Measurements from ENCODE around the gene LRSAM1. TPM values are rescaled to one million over a fixed set of nuclear protein-coding genes. Genes with fewer than 3 reads are reported as not detected.
A peak's percentile ranks its signal among the peaks of the same experiment; 100 is the strongest.

The LRSAM1 gene
- total RNA-seq (10 to 100 TPM; 14.4 to 23.3 (median 21.1) TPM), polyA plus RNA-seq (23.8 TPM)
- long read RNA-seq, donor 1, transcript LRSAM1-202 (25 exons, 3,376 nt) = minor isoform, 22 of 85 reads
- long read RNA-seq, donor 1, transcript LRSAM1-201 (26 exons, 3,146 nt) = major isoform, 38 of 85 reads
- long read RNA-seq, donor 1, partial matches to known transcripts = 12 of 85 reads
- long read RNA-seq, donor 1, other reads (novel, unspliced or antisense) = 13 of 85 reads
- long read RNA-seq, donor 2, transcript LRSAM1-202 (25 exons, 3,376 nt) = minor isoform, 14 of 72 reads
- long read RNA-seq, donor 2, transcript LRSAM1-201 (26 exons, 3,146 nt) = major isoform, 43 of 72 reads
- long read RNA-seq, donor 2, partial matches to known transcripts = 4 of 72 reads
- long read RNA-seq, donor 2, other reads (novel, unspliced or antisense) = 11 of 72 reads
- long read RNA-seq, donor 3, transcript LRSAM1-202 (25 exons, 3,376 nt) = minor isoform, 17 of 168 reads
- long read RNA-seq, donor 3, transcript LRSAM1-201 (26 exons, 3,146 nt) = major isoform, 85 of 168 reads
- long read RNA-seq, donor 3, partial matches to known transcripts = 47 of 168 reads
- long read RNA-seq, donor 3, other reads (novel, unspliced or antisense) = 19 of 168 reads
- long read RNA-seq, donor 4, transcript LRSAM1-202 (25 exons, 3,376 nt) = minor isoform, 15 of 52 reads
- long read RNA-seq, donor 4, transcript LRSAM1-201 (26 exons, 3,146 nt) = major isoform, 29 of 52 reads
- long read RNA-seq, donor 4, partial matches to known transcripts = 3 of 52 reads
- long read RNA-seq, donor 4, other reads (novel, unspliced or antisense) = 5 of 52 reads

DNA sequence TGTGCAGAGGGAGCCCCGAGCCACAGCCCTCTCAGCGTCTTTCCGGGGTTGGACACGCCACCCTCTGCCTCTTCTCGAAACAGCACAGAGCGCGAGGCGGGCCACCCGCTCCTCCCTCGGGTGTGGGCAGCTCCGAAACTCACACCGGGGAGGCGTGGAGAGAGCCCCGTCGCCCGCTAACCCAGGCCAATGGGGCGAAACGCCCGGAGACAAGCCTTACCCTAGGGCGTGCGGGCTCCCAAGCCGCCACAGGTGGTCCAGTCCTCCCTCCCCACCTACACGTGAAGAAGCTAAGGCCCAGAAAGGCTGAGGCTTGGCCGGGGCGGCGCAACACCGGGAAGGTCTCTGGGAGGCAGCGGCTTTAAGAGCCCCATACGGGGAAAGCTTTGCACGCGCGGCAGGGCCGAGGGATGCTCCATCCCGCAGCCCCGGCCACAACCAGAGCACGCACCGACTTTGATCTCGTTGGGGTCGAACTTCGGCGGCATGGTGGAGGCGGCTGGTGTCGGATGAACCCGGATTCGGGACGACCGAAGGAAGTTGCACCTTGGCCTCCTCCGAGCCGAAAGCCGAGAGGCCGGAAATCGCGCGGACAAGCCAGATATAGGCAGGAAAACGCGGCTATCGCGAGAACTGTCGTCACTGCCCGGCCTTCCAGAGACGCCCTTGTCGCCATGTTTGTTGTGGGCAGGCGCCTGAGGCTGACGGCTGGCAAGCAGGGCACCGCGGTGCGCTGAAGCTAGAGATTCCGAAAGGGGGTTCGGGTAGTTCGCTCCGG lies at the start of gene LRSAM1, which contains the start of gene RPL12:
Gene LRSAM1 (plus strand): TSS at position 681 of the 778 bp plus-strand sequence. CDS start 3,018 bp downstream, outside the sequence.
Gene RPL12 (minus strand): TSS at position 577 of the 778 bp plus-strand sequence. CDS start 89 bp downstream, at position 488.
- Histone ChIP-seq H3K4me1 (ENCODE audit: control insufficient read depth, insufficient read depth, low read length) (peaks cover 16% of the 10 kb centered on the region), H3K9me3 (ENCODE audit: control insufficient read depth, low read length) (no peaks in the 10 kb centered on the region), H3K4me3 (ENCODE audit: low read length) (peak within 1 kb of the TSS; percentile 66), H3K27ac (ENCODE audit: low read length) (peak within 1 kb of the TSS; percentile 85), H3K27me3 (ENCODE audit: control insufficient read depth, insufficient read depth) (no peaks in the 10 kb centered on the region)
- intact Hi-C loops (cut with DNase I) = no loop called here
- 2% methylated on average over 71 of the region's 71 CpGs for WGBS
- ATAC-seq (peak; percentile 86 to 87), DNase-seq (peak; percentile 97 to 99 (median 99))

DNA sequence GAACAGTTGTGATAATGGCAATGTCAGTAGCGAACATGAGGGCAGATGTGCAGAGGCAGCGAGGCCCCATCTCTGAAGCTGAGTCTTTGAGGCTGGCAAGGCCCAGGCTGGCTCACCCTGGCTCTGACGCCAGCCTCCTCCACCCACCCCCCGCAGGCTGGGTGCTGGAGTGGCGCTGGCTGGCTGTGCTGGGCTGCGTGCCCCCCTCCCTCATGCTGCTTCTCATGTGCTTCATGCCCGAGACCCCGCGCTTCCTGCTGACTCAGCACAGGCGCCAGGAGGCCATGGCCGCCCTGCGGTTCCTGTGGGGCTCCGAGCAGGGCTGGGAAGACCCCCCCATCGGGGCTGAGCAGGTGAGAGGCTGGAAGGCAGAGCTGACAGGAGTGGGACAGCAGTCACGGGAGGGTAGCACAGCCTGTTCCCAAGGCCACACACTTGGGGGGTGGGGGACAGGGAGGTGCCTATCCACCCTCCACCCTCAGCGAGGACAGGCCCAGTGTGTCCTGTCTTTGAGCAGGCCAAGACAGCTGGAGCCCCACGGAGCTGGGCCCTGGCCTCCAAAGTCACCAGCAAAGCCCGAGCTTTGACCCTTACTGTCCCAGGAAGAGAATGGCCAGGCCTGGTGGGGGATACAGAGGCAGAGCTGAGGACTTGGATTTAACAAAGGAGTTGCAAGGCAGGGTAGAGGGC lies 48.8 kb upstream of the LRSAM1 start:
- ATAC-seq (no peak), DNase-seq (no peak)
- H3K9me3 ChIP-seq (ENCODE audit: control insufficient read depth, low read length) = no peaks in the 10 kb centered on the region
- no peak overlapping the region for H3K4me3 ChIP-seq (ENCODE audit: low read length)
- 87% methylated on average over 18 of the region's 18 CpGs for WGBS
- H3K4me1 ChIP-seq (ENCODE audit: control insufficient read depth, insufficient read depth, low read length) = peaks cover 16% of the 10 kb centered on the region
- intact Hi-C loops (cut with DNase I) = loop anchor here in 1 of 4 donors (10.0 kb wide), 1 partner anchor 178 kb away; no protein-coding TSS in a partner anchor
- no peak overlapping the region for H3K27ac ChIP-seq (ENCODE audit: low read length)
- H3K27me3 ChIP-seq (ENCODE audit: control insufficient read depth, insufficient read depth) = no peaks in the 10 kb centered on the region

- 90% methylated on average over 22 of the region's 22 CpGs for WGBS
- H3K27ac ChIP-seq (ENCODE audit: low read length) = no peak overlapping the region
- no peak for DNase-seq
- no peak for ATAC-seq
- no peaks in the 10 kb centered on the region for H3K27me3 ChIP-seq (ENCODE audit: control insufficient read depth, insufficient read depth)
- H3K9me3 ChIP-seq (ENCODE audit: control insufficient read depth, low read length) = no peaks in the 10 kb centered on the region
- H3K4me1 ChIP-seq (ENCODE audit: control insufficient read depth, insufficient read depth, low read length) = peaks cover 10% of the 10 kb centered on the region
- intact Hi-C loops (cut with DNase I) = loop anchor here in 1 of 4 donors (10.0 kb wide), 1 partner anchor 179 kb away; no protein-coding TSS in a partner anchor
- H3K4me3 ChIP-seq (ENCODE audit: low read length) = no peak overlapping the region
Observed at GRCh38 chr9:127403507-127404192, 47.7 kb upstream of the LRSAM1 start.

DNA sequence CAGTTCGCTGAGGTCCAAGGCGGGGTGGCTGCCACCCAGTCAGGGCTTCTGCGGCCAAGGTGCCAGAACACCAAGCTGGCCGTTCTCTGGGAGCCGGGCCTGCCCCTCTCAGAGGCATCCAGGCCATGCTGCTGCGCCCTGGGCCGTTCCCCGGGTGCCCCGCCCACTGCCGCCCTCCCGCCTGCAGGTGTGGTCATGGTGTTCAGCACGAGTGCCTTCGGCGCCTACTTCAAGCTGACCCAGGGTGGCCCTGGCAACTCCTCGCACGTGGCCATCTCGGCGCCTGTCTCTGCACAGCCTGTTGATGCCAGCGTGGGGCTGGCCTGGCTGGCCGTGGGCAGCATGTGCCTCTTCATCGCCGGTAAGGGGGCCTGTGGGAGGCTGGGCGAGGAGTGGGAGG lies 46.7 kb upstream of the LRSAM1 start:
- Histone ChIP-seq H3K4me3 (ENCODE audit: low read length) (no peak overlapping the region), H3K9me3 (ENCODE audit: control insufficient read depth, low read length) (no peaks in the 10 kb centered on the region), H3K4me1 (ENCODE audit: control insufficient read depth, insufficient read depth, low read length) (peaks cover 10% of the 10 kb centered on the region), H3K27me3 (ENCODE audit: control insufficient read depth, insufficient read depth) (no peaks in the 10 kb centered on the region), H3K27ac (ENCODE audit: low read length) (no peak overlapping the region)
- intact Hi-C loops (cut with DNase I) = loop anchor here in 1 of 4 donors (10.0 kb wide), 1 partner anchor 180 kb away; no protein-coding TSS in a partner anchor
- ATAC-seq = no peak
- 93% methylated on average over 23 of the region's 23 CpGs for WGBS
- DNase-seq = no peak

DNA sequence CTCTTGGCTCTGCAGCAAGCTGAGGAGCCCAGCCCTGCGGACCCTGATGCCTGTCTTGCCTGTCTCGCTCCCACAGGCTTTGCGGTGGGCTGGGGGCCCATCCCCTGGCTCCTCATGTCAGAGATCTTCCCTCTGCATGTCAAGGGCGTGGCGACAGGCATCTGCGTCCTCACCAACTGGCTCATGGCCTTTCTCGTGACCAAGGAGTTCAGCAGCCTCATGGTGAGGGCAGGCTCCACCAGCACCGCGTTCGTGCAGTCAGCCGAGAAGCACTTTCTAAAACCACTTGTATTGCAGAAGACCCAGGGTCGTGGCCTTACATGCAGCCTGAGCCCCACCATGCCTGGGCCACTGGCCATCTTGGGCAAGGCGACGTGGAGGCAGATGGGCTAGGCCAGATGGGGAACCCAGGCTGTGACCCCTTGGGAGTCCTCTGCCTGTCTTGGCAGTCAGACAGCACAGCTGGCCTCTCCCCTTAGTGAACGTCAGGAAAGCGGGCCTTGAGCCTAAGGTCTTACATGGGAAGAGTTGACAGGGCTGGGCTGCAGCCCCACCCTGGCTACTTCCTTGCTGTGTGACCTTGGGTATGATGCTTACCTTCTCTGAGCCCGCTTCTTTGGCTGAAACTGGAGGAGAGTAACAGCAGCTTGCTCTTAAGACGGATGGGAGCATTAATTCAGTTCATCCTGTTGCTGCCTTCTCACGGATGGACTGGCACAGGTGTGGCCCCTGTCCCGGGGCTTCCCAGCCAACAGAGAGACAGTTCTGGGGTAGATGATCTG lies 45.8 kb upstream of the LRSAM1 start:
- Histone ChIP-seq H3K4me3 (ENCODE audit: low read length) (no peak overlapping the region), H3K9me3 (ENCODE audit: control insufficient read depth, low read length) (no peaks in the 10 kb centered on the region), H3K4me1 (ENCODE audit: control insufficient read depth, insufficient read depth, low read length) (peaks cover 10% of the 10 kb centered on the region), H3K27me3 (ENCODE audit: control insufficient read depth, insufficient read depth) (no peaks in the 10 kb centered on the region), H3K27ac (ENCODE audit: low read length) (no peak overlapping the region)
- ATAC-seq = no peak
- DNase-seq = no peak
- intact Hi-C loops (cut with DNase I) = loop anchor here in 1 of 4 donors (10.0 kb wide), 1 partner anchor 181 kb away; no protein-coding TSS in a partner anchor
- 91% methylated on average over 20 of the region's 20 CpGs for WGBS

- ATAC-seq (peak in 1 of 2 donors; percentile 36), DNase-seq (no peak)
- no peak overlapping the region for H3K4me3 ChIP-seq (ENCODE audit: low read length)
- H3K9me3 ChIP-seq (ENCODE audit: control insufficient read depth, low read length) = no peaks in the 10 kb centered on the region
- WGBS = 62% methylated on average over 13 of the region's 13 CpGs
- H3K27ac ChIP-seq (ENCODE audit: low read length) = no peak overlapping the region
- no peaks in the 10 kb centered on the region for H3K27me3 ChIP-seq (ENCODE audit: control insufficient read depth, insufficient read depth)
- peaks cover 10% of the 10 kb centered on the region for H3K4me1 ChIP-seq (ENCODE audit: control insufficient read depth, insufficient read depth, low read length)
- intact Hi-C loops (cut with DNase I) = loop anchor here in 1 of 4 donors (10.0 kb wide), 1 partner anchor 182 kb away; no protein-coding TSS in a partner anchor
Observed at GRCh38 chr9:127406799-127407491, 44.4 kb upstream of the LRSAM1 start.

GRCh38 chr9:127407492-127407843 lies 43.8 kb upstream of the LRSAM1 start:
- ATAC-seq (peak in 1 of 2 donors; percentile 38), DNase-seq (no peak)
- no peaks in the 10 kb centered on the region for H3K9me3 ChIP-seq (ENCODE audit: control insufficient read depth, low read length)
- intact Hi-C loops (cut with DNase I) = loop anchor here in 1 of 4 donors (10.0 kb wide), 1 partner anchor 183 kb away; no protein-coding TSS in a partner anchor
- no peaks in the 10 kb centered on the region for H3K27me3 ChIP-seq (ENCODE audit: control insufficient read depth, insufficient read depth)
- 48% methylated on average over 6 of the region's 6 CpGs for WGBS
- H3K4me1 ChIP-seq (ENCODE audit: control insufficient read depth, insufficient read depth, low read length) = peaks cover 10% of the 10 kb centered on the region
- no peak overlapping the region for H3K4me3 ChIP-seq (ENCODE audit: low read length)
- no peak overlapping the region for H3K27ac ChIP-seq (ENCODE audit: low read length)

DNA sequence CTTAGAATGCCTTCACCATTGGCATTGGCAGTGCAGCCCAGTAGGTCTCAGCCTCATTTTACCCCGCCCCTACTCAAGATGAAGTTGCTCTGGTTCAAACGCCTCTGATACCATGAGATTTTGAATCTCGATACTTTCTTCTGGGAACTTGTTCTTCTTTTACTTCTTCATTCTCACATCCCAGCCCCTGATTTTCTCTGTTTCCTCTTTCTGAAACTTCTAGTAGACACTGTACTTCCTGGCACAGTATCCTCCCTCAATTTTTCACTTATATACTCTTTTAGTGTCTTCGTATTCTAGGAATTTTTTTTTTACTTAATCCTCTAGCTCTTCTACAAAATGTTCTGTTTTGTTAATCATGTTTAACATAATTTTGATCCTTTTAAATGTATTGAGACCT lies 40.2 kb upstream of the LRSAM1 start:
- Histone ChIP-seq H3K4me3 (ENCODE audit: low read length) (no peak overlapping the region), H3K27me3 (ENCODE audit: control insufficient read depth, insufficient read depth) (no peaks in the 10 kb centered on the region), H3K4me1 (ENCODE audit: control insufficient read depth, insufficient read depth, low read length) (peaks cover 10% of the 10 kb centered on the region), H3K9me3 (ENCODE audit: control insufficient read depth, low read length) (no peaks in the 10 kb centered on the region), H3K27ac (ENCODE audit: low read length) (no peak overlapping the region)
- 83% methylated on average over 4 of the region's 4 CpGs for WGBS
- ATAC-seq = no peak
- intact Hi-C loops (cut with DNase I) = no loop called here
- DNase-seq = no peak

DNA sequence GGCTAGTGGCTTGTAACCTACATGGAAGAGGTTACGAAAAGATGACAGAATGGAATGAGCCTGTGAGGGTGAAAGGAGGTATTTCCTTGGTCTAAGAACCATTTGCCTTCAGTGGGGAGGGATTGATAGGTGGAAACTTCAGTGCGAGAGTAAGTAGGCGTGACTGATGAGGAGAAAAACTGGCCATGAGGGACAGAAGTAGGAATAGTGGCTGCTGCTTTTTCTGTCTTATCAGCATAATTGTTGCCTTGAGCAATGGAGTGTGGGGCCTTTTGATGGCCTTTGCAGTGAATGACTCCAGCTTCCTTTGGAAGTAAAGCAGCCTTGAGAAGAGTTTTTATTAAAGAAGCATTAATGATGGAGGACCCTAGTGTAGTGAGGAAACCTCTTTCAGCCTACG lies 36.2 kb upstream of the LRSAM1 start:
- Histone ChIP-seq H3K4me1 (ENCODE audit: control insufficient read depth, insufficient read depth, low read length) (no peaks in the 10 kb centered on the region), H3K4me3 (ENCODE audit: low read length) (no peak overlapping the region), H3K9me3 (ENCODE audit: control insufficient read depth, low read length) (no peaks in the 10 kb centered on the region), H3K27ac (ENCODE audit: low read length) (no peak overlapping the region), H3K27me3 (ENCODE audit: control insufficient read depth, insufficient read depth) (no peaks in the 10 kb centered on the region)
- WGBS = 86% methylated on average over 4 of the region's 4 CpGs
- ATAC-seq (no peak), DNase-seq (no peak)
- intact Hi-C loops (cut with DNase I) = no loop called here

All from right cardiac atrium (tissue), 5 donors.